H1 (cell line): ENCODE results near the gene STAT3. TPM values are rescaled to one million over a fixed set of nuclear protein-coding genes. Genes with fewer than 3 reads are reported as not detected.

Experiments used
- FOSL1 ChIP-seq: IDR thresholded peaks from 2 replicates; pipeline ENCODE4 v1.6.1; 2011; ENCODE audit warnings: mild to moderate bottlenecking, low read depth, low read length, moderate library complexity; ENCODE audit not compliant: insufficient read depth
- NRF1 ChIP-seq: IDR thresholded peaks from 2 replicates; pipeline ENCODE4 v1.6.1; 2011; ENCODE audit warnings: mild to moderate bottlenecking, low read depth, low read length, improper control_type of control experiment
- POU5F1 ChIP-seq: IDR thresholded peaks from 2 replicates; pipeline ENCODE4 v1.6.1; 2011; ENCODE audit warnings: low read depth, mild to moderate bottlenecking, low read length, moderate library complexity
- polyA plus RNA-seq, 7 experiments: library from polyadenylated mRNA; depleted of rRNA in 3 of 7; stranded (reverse) in 5 of 7; unstranded in 2 of 7; fragments of >200 nt in 5 of 7; fragments of 200-250 nt in 2 of 7; gene quantifications; 1 replicate in 5 of 7; 2 replicates in 1 of 7; 4 replicates in 1 of 7; pipeline versions ENCODE4 v1.2.1 to v1.2.3, GENCODE V29; 2011 to 2013; ENCODE audit warnings: missing spikeins in 2 of 7, mixed read lengths in 2 of 7
- total RNA-seq: library from RNA; stranded (reverse); fragmentation: NEBNext Ultra II Directional; extraction: Animal tissue kit (Norgen Biotek cat#: 25700); gene quantifications from 2 replicates; pipeline ENCODE4 v1.2.1, GENCODE V29; 2021

The STAT3 gene
- total and polyA plus RNA-seq, 2 of the 8 experiments (the other 6 are each of a cell fraction or from before 2014, with no cell fraction given): 38.4 to 94.1 TPM

DNA sequence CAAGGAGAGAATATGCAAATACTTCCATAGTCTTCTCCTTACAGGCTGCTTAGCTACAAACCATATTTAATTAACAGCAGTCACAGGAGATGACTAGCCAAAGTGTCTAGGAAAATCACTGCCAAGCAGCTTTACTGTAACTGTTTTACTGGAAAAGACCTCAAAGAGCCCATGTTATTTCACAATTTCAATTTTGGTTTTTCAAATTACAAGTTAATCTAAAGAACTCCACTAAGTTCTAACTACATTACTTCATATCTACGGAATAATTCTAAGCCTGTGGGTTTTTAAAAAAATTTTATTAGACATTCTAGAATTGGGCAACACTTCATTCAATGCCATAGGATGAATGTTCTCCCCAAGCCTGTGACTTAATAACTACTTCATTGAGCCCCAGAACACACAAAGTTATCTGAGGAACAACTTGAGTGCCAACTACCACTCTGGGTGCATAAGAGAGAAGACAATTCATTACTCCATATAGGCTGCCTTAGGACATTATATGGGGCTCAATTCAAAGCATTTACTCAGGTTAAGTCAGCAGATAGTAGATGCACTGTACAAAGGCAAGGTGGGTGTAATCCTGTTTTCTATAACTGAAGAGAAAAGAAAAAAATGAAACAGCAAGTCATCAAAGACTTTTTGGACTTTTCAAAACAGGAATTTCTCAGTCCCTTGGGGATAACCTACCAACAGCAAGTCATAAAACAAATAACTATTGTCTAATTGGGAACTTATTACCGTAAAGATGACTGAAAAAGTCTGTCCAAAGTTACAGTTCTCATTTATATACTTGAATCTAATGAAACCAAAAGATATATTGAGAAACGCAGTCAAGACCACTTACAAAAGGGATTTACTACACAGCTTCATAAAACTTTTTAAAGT lies 33.0 kb downstream of the STAT3 start (continued):
- TF ChIP-seq POU5F1 (no peak), NRF1 (no peak), FOSL1 (no peak)
